ENCODE data around the gene RASIP1. TPM values are rescaled to one million over a fixed set of nuclear protein-coding genes. Genes with fewer than 3 reads are reported as not detected.
A peak's percentile ranks its signal among the peaks of the same experiment; 100 is the strongest.

The RASIP1 gene
- total RNA-seq, 1 experiment from 2014 or later: 0.51 TPM

GRCh38 chr19:48751845-48752495 is 11.6 kb upstream of the RASIP1 start:
- H3K4me2 ChIP-seq (ENCODE audit: low read length): peak overlapping the region; percentile 95
- TSS peak; percentile 84 for BruUV-seq (replicated peaks)
- peaks cover 28% of the 10 kb centered on the region for H3K79me2 ChIP-seq (ENCODE audit: low read length)
- peak overlapping the region; percentile 31 for H3K27ac ChIP-seq (ENCODE audit: low read length)
- CTCF ChIA-PET: no interaction called here
- no peaks in the 10 kb centered on the region for H3K9me2 ChIP-seq (replicated peaks; ENCODE audit: low read length)
- TF ChIP-seq CTCF (conservative IDR thresholded peaks at IDR 0.05; ENCODE audit: low read depth, low read length): no peak
- peak overlapping the region; percentile 86 for H2AFZ ChIP-seq (ENCODE audit: low read length)
- intact Hi-C loops (cut with micrococcal nuclease): no loop called here
- no peaks in the 10 kb centered on the region for H3K9me3 ChIP-seq (ENCODE audit: low read length)
- H3F3A ChIP-seq (ENCODE audit: low read length, unreplicated experiment): no peaks in the 10 kb centered on the region
- H3K4me1 ChIP-seq (ENCODE audit: insufficient read depth, low read length): peaks cover 5% of the 10 kb centered on the region; the same call in 1 of the 2 replicates
- H3K9ac ChIP-seq (ENCODE audit: low read length): peak overlapping the region; percentile 64
- peak; percentile 20 for DNase-seq
- H3K4me3 ChIP-seq (ENCODE audit: low read length): peak overlapping the region; percentile 95
- no peaks in the 10 kb centered on the region for H4K20me1 ChIP-seq (ENCODE audit: low read length)
- no peaks in the 10 kb centered on the region; the same call in 1 of the 2 replicates for H3K36me3 ChIP-seq (ENCODE audit: low read depth, low read length)
- peak; percentile 26 for ATAC-seq
- H3K27me3 ChIP-seq (ENCODE audit: low read length): no peaks in the 10 kb centered on the region
- POLR2A ChIA-PET (ENCODE audit: unreplicated experiment): no interaction called here

GRCh38 chr19:48750771-48751504 is 10.5 kb upstream of the RASIP1 start:
- H2AFZ ChIP-seq (ENCODE audit: low read length): no peak overlapping the region
- CTCF ChIA-PET: no interaction called here
- TF ChIP-seq CTCF (conservative IDR thresholded peaks at IDR 0.05; ENCODE audit: low read depth, low read length) (no peak), EZH2phosphoT487 (IDR thresholded peaks at IDR 0.05; ENCODE audit: borderline replicate concordance, low read length) (no peak), EZH2 (IDR thresholded peaks at IDR 0.05; ENCODE audit: low read length, unreplicated experiment) (no peak)
- peak overlapping the region; percentile 95 for H3K4me2 ChIP-seq (ENCODE audit: low read length)
- no peak for ATAC-seq
- no peak overlapping the region for H3K9ac ChIP-seq (ENCODE audit: low read length)
- no peaks in the 10 kb centered on the region for H3F3A ChIP-seq (ENCODE audit: low read length, unreplicated experiment)
- H3K36me3 ChIP-seq (ENCODE audit: low read depth, low read length): no peaks in the 10 kb centered on the region; the same call in 1 of the 2 replicates
- intact Hi-C loops (cut with micrococcal nuclease): no loop called here
- H3K9me2 ChIP-seq (replicated peaks; ENCODE audit: low read length): no peaks in the 10 kb centered on the region
- BruUV-seq (replicated peaks): no TSS peak
- no peak overlapping the region for H3K27ac ChIP-seq (ENCODE audit: low read length)
- no peak for DNase-seq
- peaks cover 28% of the 10 kb centered on the region for H3K79me2 ChIP-seq (ENCODE audit: low read length)
- peaks cover 5% of the 10 kb centered on the region; the same call in 1 of the 2 replicates for H3K4me1 ChIP-seq (ENCODE audit: insufficient read depth, low read length)
- no peaks in the 10 kb centered on the region for H3K27me3 ChIP-seq (ENCODE audit: low read length)
- no peaks in the 10 kb centered on the region for H3K9me3 ChIP-seq (ENCODE audit: low read length)
- POLR2A ChIA-PET (ENCODE audit: unreplicated experiment): no interaction called here
- H4K20me1 ChIP-seq (ENCODE audit: low read length): no peaks in the 10 kb centered on the region
- H3K4me3 ChIP-seq (ENCODE audit: low read length): peak overlapping the region; percentile 95

- H3K36me3 ChIP-seq (ENCODE audit: low read depth, low read length): no peaks in the 10 kb centered on the region; the same call in 1 of the 2 replicates
- H3K9me2 ChIP-seq (replicated peaks; ENCODE audit: low read length): no peaks in the 10 kb centered on the region
- ATAC-seq: no peak
- CTCF ChIA-PET: no interaction called here
- no peak for DNase-seq
- no peak overlapping the region for H2AFZ ChIP-seq (ENCODE audit: low read length)
- no peak overlapping the region for H3K4me2 ChIP-seq (ENCODE audit: low read length)
- no peaks in the 10 kb centered on the region for H3F3A ChIP-seq (ENCODE audit: low read length, unreplicated experiment)
- no peak overlapping the region for H3K4me3 ChIP-seq (ENCODE audit: low read length)
- no peaks in the 10 kb centered on the region for H3K9me3 ChIP-seq (ENCODE audit: low read length)
- H3K27ac ChIP-seq (ENCODE audit: low read length): no peak overlapping the region
- H3K9ac ChIP-seq (ENCODE audit: low read length): no peak overlapping the region
- peaks cover 5% of the 10 kb centered on the region; the same call in 1 of the 2 replicates for H3K4me1 ChIP-seq (ENCODE audit: insufficient read depth, low read length)
- no TSS peak for BruUV-seq (replicated peaks)
- TF ChIP-seq EZH2phosphoT487 (IDR thresholded peaks at IDR 0.05; ENCODE audit: borderline replicate concordance, low read length) (no peak), CTCF (conservative IDR thresholded peaks at IDR 0.05; ENCODE audit: low read depth, low read length) (no peak), EZH2 (IDR thresholded peaks at IDR 0.05; ENCODE audit: low read length, unreplicated experiment) (no peak)
- peaks cover 28% of the 10 kb centered on the region for H3K79me2 ChIP-seq (ENCODE audit: low read length)
- POLR2A ChIA-PET (ENCODE audit: unreplicated experiment): no interaction called here
- H4K20me1 ChIP-seq (ENCODE audit: low read length): no peaks in the 10 kb centered on the region
- intact Hi-C loops (cut with micrococcal nuclease): no loop called here
- no peaks in the 10 kb centered on the region for H3K27me3 ChIP-seq (ENCODE audit: low read length)
Measured at GRCh38 chr19:48750351-48750750, 9.9 kb upstream of the RASIP1 start.

All from PC-3 (cell line).